B cell (primary cell): ENCODE data around the gene WNK2. TPM values are rescaled to one million over a fixed set of nuclear protein-coding genes. Genes with fewer than 3 reads are reported as not detected.

ENCODE experiments used
- ATAC-seq: fragments of 200-7000 bp; cut with Tn5 transposase; one replicate; pipeline ENCODE4 v1.10.0; 2021; ENCODE audit warnings: low read depth, mild to moderate bottlenecking, moderate number of reproducible peaks, moderate library complexity
- CTCF ChIA-PET: fragments of 350-600 bp; sonication (Branson Sonifier 250); formaldehyde crosslinking; loops from one replicate; lab custom pipeline; 2021; ENCODE audit warnings: antibody characterized with exemption, inconsistent platforms; lab: Charles Lee
- POLR2A ChIA-PET: fragments of 350-600 bp; sonication (Branson Sonifier 250); formaldehyde crosslinking; loops from one replicate; lab custom pipeline; 2021; ENCODE audit warnings: antibody characterized with exemption; lab: Charles Lee
- DNase-seq: peaks from one replicate; pipeline ENCODE4 v3.0.0; 2013
- H2AFZ ChIP-seq: 2 replicates; pipeline ENCODE4 v1.6.1; 2012; ENCODE audit warnings: mild to moderate bottlenecking, low read depth, low read length; ENCODE audit not compliant: insufficient read depth, poor library complexity, severe bottlenecking
- H3K27ac ChIP-seq, 2 donors: 1 replicate in 1 of 2; 2 replicates in 1 of 2; pipeline ENCODE4 v1.5.1; 2012 to 2013; ENCODE audit warnings: low read length in 2 of 2, mild to moderate bottlenecking in 2 of 2, moderate library complexity in 1 of 2
- H3K27me3 ChIP-seq, 4 experiments: fragments of 200-600 bp in 1 of 4; sonication (generic) in 1 of 4; replicated peaks in 1 of 4; 1 replicate in 2 of 4; 2 replicates in 2 of 4; pipeline versions ENCODE4 v1.6.1 to v1.7.0; 2013 to 2016; ENCODE audit warnings: low read length in 3 of 4, mild to moderate bottlenecking in 2 of 4, mixed read lengths in 1 of 4, moderate library complexity in 1 of 4; ENCODE audit not compliant: insufficient read depth in 4 of 4, control insufficient read depth in 3 of 4; ENCODE audit errors: control extremely low read depth in 1 of 4
- H3K36me3 ChIP-seq, 2 experiments: replicated peaks in 1 of 2; 1 replicate in 1 of 2; 2 replicates in 1 of 2; pipeline versions ENCODE4 v1.6.1 to v1.7.1; 2013; ENCODE audit warnings: low read length in 1 of 2; ENCODE audit not compliant: insufficient read depth in 2 of 2, control insufficient read depth in 1 of 2; ENCODE audit errors: control extremely low read depth in 1 of 2, extremely low read depth in 1 of 2
- H3K4me1 ChIP-seq, 2 donors: fragments of 200-600 bp in 1 of 2; sonication (generic) in 1 of 2; 1 replicate in 1 of 2; 2 replicates in 1 of 2; pipeline versions ENCODE4 v1.5.1 to v1.6.1; 2013 to 2017; ENCODE audit warnings: low read length in 2 of 2; ENCODE audit not compliant: control insufficient read depth in 2 of 2, insufficient read depth in 2 of 2
- H3K4me2 ChIP-seq: replicated peaks from 2 replicates; pipeline ENCODE3; 2012; ENCODE audit warnings: mild to moderate bottlenecking, low read depth, low read length; ENCODE audit not compliant: poor library complexity, severe bottlenecking
- H3K4me3 ChIP-seq, 5 experiments: fragments of 200-600 bp in 1 of 5; sonication (generic) in 1 of 5; 1 replicate in 3 of 5; 2 replicates in 2 of 5; pipeline versions ENCODE4 v1.5.1 to v1.7.0; 2011 to 2016; ENCODE audit warnings: low read length in 4 of 5, mild to moderate bottlenecking in 4 of 5, low read depth in 2 of 5, control low read depth in 1 of 5, moderate library complexity in 1 of 5; ENCODE audit not compliant: insufficient read depth in 1 of 5; ENCODE audit errors: control extremely low read depth in 1 of 5, extremely low read depth in 1 of 5
- H3K79me2 ChIP-seq: fragments of 200-600 bp; sonication (generic); one replicate; pipeline ENCODE4 v1.6.0; 2016; ENCODE audit warnings: low read length; ENCODE audit not compliant: control insufficient read depth, insufficient read depth
- H3K9ac ChIP-seq: fragments of 200-600 bp; sonication (generic); 2 replicates; pipeline ENCODE4 v1.6.1; 2017; ENCODE audit warnings: mild to moderate bottlenecking, low read length, moderate library complexity
- H3K9me3 ChIP-seq, 3 donors: one replicate each; pipeline versions ENCODE4 v1.6.1 to v1.7.1; 2013; ENCODE audit warnings: low read length in 2 of 3; ENCODE audit not compliant: control insufficient read depth in 2 of 3, insufficient read depth in 1 of 3; ENCODE audit errors: control extremely low read depth in 1 of 3
- H4K20me1 ChIP-seq: 2 replicates; pipeline ENCODE4 v1.6.0; 2012; ENCODE audit warnings: mild to moderate bottlenecking, low read length; ENCODE audit not compliant: insufficient read depth, control insufficient read depth, poor library complexity, severe bottlenecking
- H3K27ac Mint-ChIP-seq: one replicate; pipeline ENCODE4 v1.8.0; 2021; ENCODE audit warnings: mixed read lengths
- H3K27me3 Mint-ChIP-seq: one replicate; pipeline ENCODE4 v1.8.0; 2021; ENCODE audit warnings: mixed read lengths
- H3K4me1 Mint-ChIP-seq: one replicate; pipeline ENCODE4 v1.8.0; 2021; ENCODE audit warnings: mixed read lengths
- H3K4me3 Mint-ChIP-seq: one replicate; pipeline ENCODE4 v1.8.0; 2021; ENCODE audit warnings: mixed read lengths
- H3K9me3 Mint-ChIP-seq: one replicate; pipeline ENCODE4 v1.8.0; 2022; ENCODE audit warnings: mixed read lengths; ENCODE audit not compliant: insufficient read depth
- CTCF ChIP-seq: fragments of 200-600 bp; IDR thresholded peaks from one replicate; pipeline ENCODE4 v1.8.0; 2022; ENCODE audit warnings: antibody characterized with exemption, mild to moderate bottlenecking
- EZH2 ChIP-seq: IDR thresholded peaks from 2 replicates; pipeline ENCODE4 v1.6.1; 2012; ENCODE audit warnings: borderline replicate concordance, low read depth, mild to moderate bottlenecking, moderate library complexity, low read length; ENCODE audit not compliant: insufficient read depth, poor library complexity, severe bottlenecking
- WGBS: methylation state at CpG from one replicate; pipeline ENCODE4 v1.1.5; 2013; ENCODE audit warnings: missing lambda C conversion rate; ENCODE audit not compliant: insufficient coverage; 5-methylcytosine and 5-hydroxymethylcytosine counted together
- intact Hi-C: fragments of 100-400 bp; cut with micrococcal nuclease; formaldehyde crosslinking; loops from one replicate; pipeline ENCODE4 v1.10.0; 2022
- polyA plus RNA-seq: library from polyadenylated mRNA; depleted of rRNA; stranded (reverse); fragments of >200 nt; gene quantifications from 2 replicates; pipeline ENCODE4 v1.2.3, GENCODE V29; 2012
- total RNA-seq, 2 donors: library from RNA; stranded (reverse); fragments of 120-200 nt in 1 of 2; gene quantifications; 1 replicate in 1 of 2; 2 replicates in 1 of 2; pipeline versions ENCODE4 v1.2.3 to v1.2.4, GENCODE V29; 2013 to 2022

The WNK2 gene
- total and polyA plus RNA-seq, 2 donors (not counting 1 experiment from before 2014, with no cell fraction given): 0.49 TPM; not detected in 1

GRCh38 chr9:93173365-93174051, 10.4 kb upstream of the WNK2 start:
- no peak overlapping the region for H2AFZ ChIP-seq
- no peaks in the 10 kb centered on the region for H3K36me3 ChIP-seq
- ChIA-PET POLR2A (no interaction called here), CTCF (interaction anchor here (0.5 kb wide), 1 partner anchor 66 kb away, joined by 3 read pairs; no protein-coding TSS in a partner anchor)
- Mint-ChIP-seq H3K27ac (no peak overlapping the region), H3K27me3 (peaks cover 11% of the 10 kb centered on the region), H3K9me3 (no peaks in the 10 kb centered on the region), H3K4me1 (no peaks in the 10 kb centered on the region), H3K4me3 (no peak overlapping the region)
- no peak overlapping the region for H3K9ac ChIP-seq
- DNase-seq (no peak), ATAC-seq (no peak)
- H3K27ac ChIP-seq: no peak overlapping the region
- no peaks in the 10 kb centered on the region for H4K20me1 ChIP-seq
- no peaks in the 10 kb centered on the region for H3K27me3 ChIP-seq
- intact Hi-C loops: no loop called here
- no peaks in the 10 kb centered on the region for H3K9me3 ChIP-seq
- H3K79me2 ChIP-seq: no peaks in the 10 kb centered on the region
- WGBS: 84% methylated on average over 12 of the region's 12 CpGs
- no peaks in the 10 kb centered on the region for H3K4me1 ChIP-seq
- H3K4me3 ChIP-seq: no peak overlapping the region
- no peak for TF ChIP-seq EZH2
- TF ChIP-seq CTCF: no peak
- H3K4me2 ChIP-seq: no peak overlapping the region

GRCh38 chr9:93174976-93175375, 9.0 kb upstream of the WNK2 start:
- Histone ChIP-seq H3K9ac (no peak overlapping the region), H4K20me1 (no peaks in the 10 kb centered on the region), H3K4me1 (no peaks in the 10 kb centered on the region), H3K4me2 (no peak overlapping the region), H3K4me3 (no peak overlapping the region), H3K36me3 (no peaks in the 10 kb centered on the region), H2AFZ (no peak overlapping the region), H3K27ac (no peak overlapping the region), H3K79me2 (no peaks in the 10 kb centered on the region), H3K27me3 (no peaks in the 10 kb centered on the region), H3K9me3 (no peaks in the 10 kb centered on the region)
- Mint-ChIP-seq H3K9me3 (no peaks in the 10 kb centered on the region), H3K4me3 (no peak overlapping the region), H3K4me1 (no peaks in the 10 kb centered on the region), H3K27ac (no peak overlapping the region), H3K27me3 (peaks cover 14% of the 10 kb centered on the region)
- TF ChIP-seq CTCF: no peak
- TF ChIP-seq EZH2: no peak
- DNase-seq (no peak), ATAC-seq (no peak)
- WGBS: 93% methylated on average over 3 of the region's 3 CpGs
- ChIA-PET POLR2A (no interaction called here), CTCF (no interaction called here)
- intact Hi-C loops: no loop called here
